Mammary epithelial cell (primary cell): Measurements from ENCODE around the gene NDUFAF2.
"Not testable (repeated sequence)": the region's sequence is repeated elsewhere in the genome, so short reads cannot be mapped to it uniquely, and the experiment has no call there.

Experiments used
- CTCF ChIP-seq, 2 donors: IDR thresholded peaks in 1 of 2; conservative IDR thresholded peaks in 1 of 2; 2 replicates each; pipeline ENCODE4 v1.5.1; 2011 to 2012; ENCODE audit warnings: inconsistent platforms in 2 of 2, low read length in 2 of 2, mild to moderate bottlenecking in 2 of 2, control low read depth in 1 of 2, low read depth in 1 of 2; ENCODE audit not compliant: insufficient read depth in 1 of 2; ENCODE audit errors: extremely low read depth in 1 of 2
- EZH2 ChIP-seq: IDR thresholded peaks from 2 replicates; pipeline ENCODE4 v1.6.1; 2012; ENCODE audit warnings: low read length, inconsistent platforms, borderline replicate concordance

DNA sequence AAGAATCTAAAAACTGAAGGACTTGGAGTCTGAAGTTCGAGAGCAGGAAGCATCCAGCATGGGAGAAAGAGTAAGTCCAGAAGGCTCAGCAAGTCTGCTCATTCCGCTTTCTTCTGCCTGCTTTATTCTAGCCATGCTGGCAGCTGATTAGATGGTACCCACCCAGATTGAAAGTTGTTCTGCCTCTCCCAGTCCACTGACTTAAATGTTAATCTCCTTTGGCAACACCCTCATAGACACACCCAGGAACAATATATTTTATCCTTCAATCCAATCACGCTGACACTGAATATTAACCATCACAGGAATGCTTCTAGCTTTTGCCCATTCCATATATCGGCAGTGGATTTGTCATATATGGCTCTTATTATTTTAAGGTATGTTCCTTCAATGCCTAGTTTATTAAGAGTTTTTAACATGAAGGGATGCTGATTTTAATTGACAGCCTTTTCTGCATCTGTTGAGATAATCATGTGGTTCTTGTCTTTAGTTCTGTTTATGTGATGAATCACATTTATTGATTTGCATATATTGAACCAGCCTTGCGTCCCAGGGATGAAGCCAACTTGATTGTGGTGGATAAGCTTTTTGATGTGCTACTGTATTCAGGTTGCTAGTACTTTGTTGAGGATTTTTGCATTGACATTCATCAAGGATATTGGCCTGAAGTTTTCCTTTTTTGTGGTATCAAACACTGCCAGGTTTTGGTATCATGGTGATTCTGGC is 148.2 kb downstream of the NDUFAF2 start:
- TF ChIP-seq CTCF (conservative IDR thresholded peaks at IDR 0.05 in 1 of 2, IDR thresholded peaks at IDR 0.05 in 1 of 2; ENCODE audit: extremely low read depth in 1 of 2, insufficient read depth in 1 of 2, low read depth in 1 of 2, low read length in 2 of 2); EZH2: not testable (repeated sequence)
